Trophoblast cell (in vitro differentiated cells and primary cell): ENCODE data around the gene NSMF.

Experiments
- DNase-seq, 2 donors: peaks; one replicate each; pipeline ENCODE4 v3.0.0-alpha.2; 2016
- H2AFZ ChIP-seq: 2 replicates; pipeline ENCODE4 v1.6.1; 2013; ENCODE audit warnings: low read length, moderate library complexity, mild to moderate bottlenecking; ENCODE audit not compliant: insufficient read depth, poor library complexity
- H2AK5ac ChIP-seq: 2 replicates; pipeline ENCODE4 v1.6.1; 2013; ENCODE audit warnings: mild to moderate bottlenecking, low read length
- H2BK120ac ChIP-seq: 2 replicates; pipeline ENCODE4 v1.6.1; 2013; ENCODE audit warnings: low read length, mild to moderate bottlenecking, moderate library complexity; ENCODE audit not compliant: insufficient read depth, poor library complexity
- H2BK12ac ChIP-seq: 2 replicates; pipeline ENCODE4 v1.6.1; 2013; ENCODE audit warnings: mild to moderate bottlenecking, low read length, moderate library complexity
- H2BK5ac ChIP-seq: 2 replicates; pipeline ENCODE4 v1.6.1; 2013; ENCODE audit warnings: low read length, low read depth, moderate library complexity, mild to moderate bottlenecking; ENCODE audit not compliant: poor library complexity
- H3K14ac ChIP-seq: 2 replicates; pipeline ENCODE4 v1.6.1; 2013; ENCODE audit warnings: mild to moderate bottlenecking, low read length
- H3K18ac ChIP-seq: 2 replicates; pipeline ENCODE4 v1.6.1; 2013; ENCODE audit warnings: mild to moderate bottlenecking, low read length
- H3K23ac ChIP-seq: 2 replicates; pipeline ENCODE4 v1.6.1; 2013; ENCODE audit warnings: low read length
- H3K27ac ChIP-seq: 2 replicates; pipeline ENCODE4 v1.5.1; 2013; ENCODE audit warnings: low read depth, mild to moderate bottlenecking, inconsistent platforms, low read length, moderate library complexity
- H3K27me3 ChIP-seq: 2 replicates; pipeline ENCODE4 v1.6.1; 2013; ENCODE audit warnings: inconsistent platforms, mild to moderate bottlenecking, low read length, moderate library complexity; ENCODE audit not compliant: insufficient read depth
- H3K36me3 ChIP-seq, 2 experiments: 1 replicate in 1 of 2; 2 replicates in 1 of 2; pipeline ENCODE4 v1.6.1; 2013; ENCODE audit warnings: low read length in 2 of 2, mild to moderate bottlenecking in 2 of 2, moderate library complexity in 1 of 2; ENCODE audit not compliant: insufficient read depth in 2 of 2, control insufficient read depth in 1 of 2
- H3K4ac ChIP-seq: 2 replicates; pipeline ENCODE4 v1.6.1; 2013; ENCODE audit warnings: low read depth, mild to moderate bottlenecking, low read length, moderate library complexity
- H3K4me1 ChIP-seq, 2 experiments: 1 replicate in 1 of 2; 2 replicates in 1 of 2; pipeline ENCODE4 v1.6.1; 2013; ENCODE audit warnings: low read length in 2 of 2, mild to moderate bottlenecking in 2 of 2, moderate library complexity in 1 of 2; ENCODE audit not compliant: insufficient read depth in 2 of 2, control insufficient read depth in 1 of 2
- H3K4me2 ChIP-seq: 2 replicates; pipeline ENCODE4 v1.6.1; 2013; ENCODE audit warnings: inconsistent platforms, mild to moderate bottlenecking, low read length, moderate library complexity
- H3K4me3 ChIP-seq: 2 replicates; pipeline ENCODE4 v1.5.1; 2013; ENCODE audit warnings: mild to moderate bottlenecking, low read depth, low read length, inconsistent platforms
- H3K79me1 ChIP-seq: one replicate; pipeline ENCODE4 v1.6.1; 2013; ENCODE audit warnings: low read length
- H3K79me2 ChIP-seq: 2 replicates; pipeline ENCODE4 v1.6.1; 2013; ENCODE audit warnings: low read length, mild to moderate bottlenecking; ENCODE audit not compliant: control insufficient read depth, insufficient read depth, poor library complexity
- H3K9ac ChIP-seq: 2 replicates; pipeline ENCODE4 v1.6.1; 2013; ENCODE audit warnings: mild to moderate bottlenecking, low read length
- H3K9me3 ChIP-seq: 2 replicates; pipeline ENCODE4 v1.6.1; 2013; ENCODE audit warnings: low read depth, mild to moderate bottlenecking, control low read depth, inconsistent platforms, low read length; ENCODE audit not compliant: insufficient read depth
- H4K12ac ChIP-seq: 2 replicates; pipeline ENCODE4 v1.6.1; 2013; ENCODE audit warnings: low read depth, mild to moderate bottlenecking, low read length, moderate library complexity
- H4K8ac ChIP-seq: 2 replicates; pipeline ENCODE4 v1.6.1; 2013; ENCODE audit warnings: low read depth, mild to moderate bottlenecking, low read length, moderate library complexity
- H4K91ac ChIP-seq: one replicate; pipeline ENCODE4 v1.6.1; 2013; ENCODE audit warnings: low read depth, mild to moderate bottlenecking, low read length, moderate library complexity
- WGBS: extraction: QIAGEN DNeasy Blood & Tissue Kit; methylation state at CpG from one replicate; pipeline ENCODE4 v1.1.7; 2013; ENCODE audit warnings: missing lambda C conversion rate; ENCODE audit not compliant: insufficient read length, insufficient coverage; ENCODE audit errors: extremely low coverage; 5-methylcytosine and 5-hydroxymethylcytosine counted together

Gene NSMF

DNA sequence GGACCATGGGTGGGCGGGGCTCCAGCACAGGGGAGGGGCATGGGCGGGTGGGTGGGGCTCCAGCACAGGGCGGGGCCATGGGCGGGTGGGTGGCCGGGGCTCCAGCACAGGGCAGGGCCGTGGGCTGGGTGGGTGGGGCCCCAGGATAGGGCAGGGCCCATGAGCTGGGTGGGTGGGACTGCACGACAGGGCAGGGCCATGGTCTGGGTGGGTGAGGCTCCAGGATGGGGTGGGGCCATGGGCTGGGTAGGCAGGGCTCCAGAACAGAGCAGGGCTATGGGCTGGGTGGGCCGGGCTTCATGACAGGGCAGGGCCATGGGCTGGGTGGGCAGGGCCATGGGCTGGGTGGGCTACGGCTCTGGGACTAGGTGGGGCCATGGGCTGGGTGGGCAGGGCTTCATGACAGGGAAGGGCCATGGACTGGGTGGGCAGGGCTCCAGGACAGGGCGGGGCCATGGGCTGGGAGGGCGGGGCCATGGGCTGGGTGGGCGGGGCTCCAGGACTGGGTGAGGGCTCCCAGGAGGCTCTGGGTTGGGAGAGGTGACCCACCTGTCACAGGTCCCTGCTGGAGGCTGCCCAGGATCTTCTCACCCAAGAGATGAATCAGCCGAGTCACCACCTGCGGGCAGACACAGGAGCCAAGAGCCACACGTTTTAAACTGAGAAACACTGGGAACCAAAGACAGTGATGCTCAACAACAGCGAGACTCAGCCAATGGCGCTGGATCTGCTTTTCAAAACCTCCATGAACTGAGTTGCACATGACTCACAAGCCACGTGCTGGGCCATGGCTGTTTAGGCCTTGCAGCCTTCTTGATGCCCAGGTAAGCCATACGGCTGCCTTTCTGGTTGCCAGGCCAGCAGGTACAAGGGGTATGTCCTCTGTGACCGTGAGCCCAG, 33.6 kb upstream of the NSMF start:
- Histone ChIP-seq H3K4me3 (no peak overlapping the region), H2AK5ac (no peak overlapping the region), H3K79me1 (no peaks in the 10 kb centered on the region), H3K79me2 (no peaks in the 10 kb centered on the region), H3K9me3 (peaks cover 8% of the 10 kb centered on the region), H3K18ac (no peak overlapping the region), H3K4ac (no peak overlapping the region), H2BK120ac (no peak overlapping the region), H3K4me2 (no peak overlapping the region), H2BK5ac (no peak overlapping the region), H3K27me3 (no peaks in the 10 kb centered on the region), H3K4me1 (no peaks in the 10 kb centered on the region), H4K8ac (no peak overlapping the region), H2AFZ (no peak overlapping the region), H2BK12ac (no peak overlapping the region), H3K14ac (no peak overlapping the region), H3K27ac (no peak overlapping the region), H3K23ac (no peak overlapping the region), H3K9ac (no peak overlapping the region), H4K91ac (no peak overlapping the region), H4K12ac (no peak overlapping the region), H3K36me3 (no peaks in the 10 kb centered on the region)
- peak in 1 of 2 donors; percentile 4 for DNase-seq
- WGBS, result no CpG with 5 or more reads among the region's 20 CpGs

DNA sequence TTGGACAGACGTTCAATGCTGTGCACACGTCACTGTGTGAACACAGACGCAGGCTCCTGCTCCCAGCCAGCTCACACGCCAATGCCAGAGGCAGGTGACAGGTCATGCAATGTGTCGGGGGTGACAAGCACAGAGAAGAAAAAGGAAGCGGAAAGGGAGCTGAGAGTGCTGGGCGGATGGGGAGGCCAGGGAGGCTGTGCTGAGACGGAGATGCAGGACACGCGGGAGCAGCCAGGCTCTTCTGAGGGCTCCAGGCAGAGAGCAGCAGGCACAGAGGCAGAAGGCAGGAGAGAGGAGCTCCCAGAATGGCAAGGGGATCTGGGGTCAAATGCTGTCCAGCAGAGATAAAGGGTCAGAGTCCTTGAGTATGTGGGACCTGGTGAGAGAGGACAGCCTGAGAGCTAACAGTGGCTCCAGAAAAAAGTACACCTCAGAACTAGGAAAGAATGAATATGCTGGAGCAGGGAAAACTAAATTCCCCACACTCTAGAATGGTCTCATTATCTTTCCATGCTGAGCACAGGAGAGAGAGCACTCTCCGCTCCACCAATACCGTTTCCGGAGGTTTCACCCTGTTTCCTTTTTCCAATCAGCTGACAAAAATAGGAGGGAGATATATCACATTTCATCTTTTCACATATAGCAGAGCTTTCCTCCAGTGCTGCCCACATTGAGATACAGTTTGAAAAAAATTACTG, 32.8 kb upstream of the NSMF start:
- WGBS, result no CpG with 5 or more reads among the region's 13 CpGs

DNA sequence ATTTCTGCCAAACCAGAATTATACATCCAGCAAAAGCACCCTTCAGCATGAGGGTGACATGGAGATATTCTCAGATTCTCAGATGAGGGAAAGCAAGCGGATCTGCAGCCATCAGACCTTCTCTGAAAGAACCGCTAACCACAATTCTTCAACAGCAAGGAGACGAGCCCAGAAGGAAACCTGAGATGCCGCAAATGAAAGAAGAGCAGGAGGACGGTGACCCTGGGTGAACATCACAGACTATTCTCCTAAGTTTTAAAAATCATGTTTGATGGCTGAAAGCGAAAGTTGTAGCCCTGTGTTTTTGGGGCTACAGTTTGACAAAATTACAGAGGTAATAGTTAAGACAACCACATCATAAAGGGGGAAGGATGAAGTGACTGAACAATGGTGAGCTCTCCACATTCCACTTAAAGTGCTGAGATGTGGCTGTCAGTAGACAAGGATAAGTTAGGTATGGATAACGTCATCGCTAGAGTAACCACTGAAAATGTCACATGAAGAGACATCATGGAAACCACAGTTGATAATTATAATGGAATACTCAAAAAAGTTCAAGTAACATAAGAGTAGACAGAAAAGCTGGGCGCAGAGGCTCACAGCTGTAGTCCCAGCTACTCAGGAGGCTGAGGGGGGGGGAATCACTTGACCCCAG, 31.5 kb upstream of the NSMF start:
- Histone ChIP-seq H3K9ac (no peak overlapping the region), H3K79me1 (no peaks in the 10 kb centered on the region), H3K9me3 (peaks cover 8% of the 10 kb centered on the region), H3K14ac (no peak overlapping the region), H3K23ac (no peak overlapping the region), H2AK5ac (no peak overlapping the region), H2BK12ac (no peak overlapping the region), H3K36me3 (no peaks in the 10 kb centered on the region), H3K4me1 (peaks cover 0 to 3% of the 10 kb centered on the region in 2 experiments), H2BK120ac (no peak overlapping the region), H3K18ac (no peak overlapping the region), H3K27ac (no peak overlapping the region), H3K4me2 (no peak overlapping the region), H4K12ac (no peak overlapping the region), H4K91ac (no peak overlapping the region), H4K8ac (no peak overlapping the region), H3K79me2 (no peaks in the 10 kb centered on the region), H2AFZ (no peak overlapping the region), H3K4ac (no peak overlapping the region), H3K4me3 (no peak overlapping the region), H3K27me3 (no peaks in the 10 kb centered on the region), H2BK5ac (no peak overlapping the region)
- no CpG with 5 or more reads among the region's 9 CpGs for WGBS
- no peak for DNase-seq

More for the DNA sequence above, 32.8 kb upstream of the NSMF start:
- no peak overlapping the region for H3K4ac ChIP-seq
- no peaks in the 10 kb centered on the region for H3K79me2 ChIP-seq
- H3K9me3 ChIP-seq, result peaks cover 8% of the 10 kb centered on the region
- no peak overlapping the region for H2AK5ac ChIP-seq
- no peak overlapping the region for H2BK12ac ChIP-seq
- no peak overlapping the region for H4K91ac ChIP-seq
- H3K27me3 ChIP-seq, result no peaks in the 10 kb centered on the region
- H3K27ac ChIP-seq, result no peak overlapping the region
- no peak overlapping the region for H3K14ac ChIP-seq
- no peak for DNase-seq
- no peak overlapping the region for H2AFZ ChIP-seq
- no peak overlapping the region for H3K4me3 ChIP-seq
- no peak overlapping the region for H3K18ac ChIP-seq
- no peak overlapping the region for H3K23ac ChIP-seq
- H3K4me1 ChIP-seq, result no peaks in the 10 kb centered on the region
- no peak overlapping the region for H2BK5ac ChIP-seq
- no peaks in the 10 kb centered on the region for H3K36me3 ChIP-seq
- no peak overlapping the region for H3K9ac ChIP-seq
- no peak overlapping the region for H2BK120ac ChIP-seq
- H4K12ac ChIP-seq, result no peak overlapping the region
- H3K79me1 ChIP-seq, result no peaks in the 10 kb centered on the region
- no peak overlapping the region for H3K4me2 ChIP-seq
- no peak overlapping the region for H4K8ac ChIP-seq

DNA sequence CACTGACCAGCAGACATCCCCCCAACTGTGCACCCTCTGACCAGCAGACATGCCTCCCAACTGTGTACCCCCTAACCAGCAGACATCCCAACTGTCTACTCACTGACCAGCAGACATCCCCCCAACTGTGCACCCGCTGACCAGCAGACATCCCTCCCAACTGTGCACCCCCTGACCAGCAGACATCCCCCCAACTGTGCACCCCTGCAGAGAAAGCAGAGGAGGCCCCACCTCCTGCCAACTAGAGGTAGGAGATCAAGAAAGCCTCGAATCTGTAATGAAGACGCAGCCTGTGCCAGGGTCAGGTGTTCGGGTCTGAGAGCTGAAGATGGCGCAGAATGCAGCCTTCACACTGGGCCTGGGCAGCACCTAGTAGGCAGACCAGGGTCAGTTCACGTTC, 29.8 kb upstream of the NSMF start:
- H3K18ac ChIP-seq, result no peak overlapping the region
- no peak overlapping the region for H3K4ac ChIP-seq
- H3K4me3 ChIP-seq, result no peak overlapping the region
- peaks cover 4% of the 10 kb centered on the region for H3K9me3 ChIP-seq
- H3K27me3 ChIP-seq, result no peaks in the 10 kb centered on the region
- H3K23ac ChIP-seq, result no peak overlapping the region
- H2AFZ ChIP-seq, result no peak overlapping the region
- no CpG with 5 or more reads among the region's 6 CpGs for WGBS
- no peak overlapping the region for H2BK120ac ChIP-seq
- H2AK5ac ChIP-seq, result no peak overlapping the region
- no peaks in the 10 kb centered on the region for H3K79me1 ChIP-seq
- DNase-seq, result no peak
- H3K14ac ChIP-seq, result no peak overlapping the region
- no peak overlapping the region for H4K12ac ChIP-seq
- no peak overlapping the region for H3K27ac ChIP-seq
- H4K8ac ChIP-seq, result no peak overlapping the region
- H2BK12ac ChIP-seq, result no peak overlapping the region
- peaks cover 0 to 12% of the 10 kb centered on the region in 2 experiments for H3K4me1 ChIP-seq
- H4K91ac ChIP-seq, result no peak overlapping the region
- no peaks in the 10 kb centered on the region for H3K36me3 ChIP-seq
- H3K79me2 ChIP-seq, result no peaks in the 10 kb centered on the region
- H3K4me2 ChIP-seq, result no peak overlapping the region
- H3K9ac ChIP-seq, result no peak overlapping the region
- H2BK5ac ChIP-seq, result no peak overlapping the region
